WTC11 (cell line): ENCODE data around the gene SCD. TPM values are rescaled to one million over a fixed set of nuclear protein-coding genes. Genes with fewer than 3 reads are reported as not detected.

Source experiments
- ATAC-seq: fragments of 200-7000 bp; cut with Tn5 transposase; 2 replicates; pipeline ENCODE4 v1.10.0; 2021; ENCODE audit warnings: mild to moderate bottlenecking, moderate library complexity
- CTCF ChIA-PET: fragments of 300-600 bp; sonication (Branson Sonifier 250); formaldehyde crosslinking; loops from one replicate; lab custom pipeline; 2021; ENCODE audit warnings: antibody characterized with exemption; lab: Charles Lee
- POLR2A ChIA-PET: fragments of 350-600 bp; sonication (Branson Sonifier 250); formaldehyde crosslinking; loops from one replicate; lab custom pipeline; 2021; ENCODE audit warnings: antibody characterized with exemption; lab: Charles Lee
- DNase-seq: peaks from one replicate; pipeline ENCODE4 v3.0.0; 2021; ENCODE audit warnings: low spot score
- H3K27ac Mint-ChIP-seq: 2 replicates; pipeline ENCODE4 v1.8.0; 2021; ENCODE audit warnings: mixed read lengths
- H3K27me3 Mint-ChIP-seq: 2 replicates; pipeline ENCODE4 v1.8.0; 2021; ENCODE audit warnings: low read depth, mild to moderate bottlenecking, moderate library complexity, mixed read lengths
- H3K36me3 Mint-ChIP-seq: 2 replicates; pipeline ENCODE4 v1.8.0; 2021; ENCODE audit warnings: mixed read lengths
- H3K4me1 Mint-ChIP-seq: 2 replicates; pipeline ENCODE4 v1.8.0; 2022; ENCODE audit warnings: mixed read lengths
- H3K4me3 Mint-ChIP-seq: 2 replicates; pipeline ENCODE4 v1.8.0; 2021; ENCODE audit warnings: mild to moderate bottlenecking, moderate library complexity, mixed read lengths
- H3K9me3 Mint-ChIP-seq: 2 replicates; pipeline ENCODE4 v1.8.0; 2021; ENCODE audit warnings: mixed read lengths
- ARID4B ChIP-seq: sonication (generic); formaldehyde crosslinking; IDR thresholded peaks from 2 replicates; pipeline ENCODE4 v1.8.0; 2023; ENCODE audit warnings: missing genetic modification reagents, mild to moderate bottlenecking, borderline replicate concordance
- GABPB1 ChIP-seq: sonication (generic); formaldehyde crosslinking; IDR thresholded peaks from 2 replicates; pipeline ENCODE4 v1.8.1; 2023; ENCODE audit warnings: mild to moderate bottlenecking, missing genetic modification reagents
- HMGA2 ChIP-seq: fragments of 250-450 bp; sonication (Bioruptor Pico); IDR thresholded peaks from 2 replicates; pipeline ENCODE4 v1.4.0; 2021; ENCODE audit warnings: mild to moderate bottlenecking, moderate library complexity
- IRF2 ChIP-seq: sonication (generic); formaldehyde crosslinking; IDR thresholded peaks from 2 replicates; pipeline ENCODE4 v1.8.0; 2022; ENCODE audit warnings: low read depth, missing genetic modification reagents, borderline replicate concordance
- MXD4 ChIP-seq: fragments of 250-450 bp; sonication (Bioruptor Pico); IDR thresholded peaks from 2 replicates; pipeline ENCODE4 v1.8.0; 2021; ENCODE audit warnings: mild to moderate bottlenecking, moderate library complexity, borderline replicate concordance
- MYBL2 ChIP-seq: sonication (generic); formaldehyde crosslinking; IDR thresholded peaks from 2 replicates; pipeline ENCODE4 v1.8.1; 2023; ENCODE audit warnings: mild to moderate bottlenecking, moderate library complexity, missing genetic modification reagents
- NR1H2 ChIP-seq: sonication (generic); formaldehyde crosslinking; IDR thresholded peaks from 2 replicates; pipeline ENCODE4 v1.9.0; 2021; ENCODE audit warnings: mild to moderate bottlenecking, moderate library complexity, missing genetic modification reagents
- PRDM15 ChIP-seq: sonication (generic); formaldehyde crosslinking; IDR thresholded peaks from 2 replicates; pipeline ENCODE4 v1.8.0; 2022; ENCODE audit warnings: missing genetic modification reagents
- SMAD3 ChIP-seq: sonication (generic); formaldehyde crosslinking; IDR thresholded peaks from 2 replicates; pipeline ENCODE4 v1.8.0; 2022; ENCODE audit warnings: missing genetic modification reagents, mild to moderate bottlenecking, borderline replicate concordance
- SMAD4 ChIP-seq: sonication (generic); formaldehyde crosslinking; IDR thresholded peaks from 2 replicates; pipeline ENCODE4 v1.8.0; 2022; ENCODE audit warnings: mild to moderate bottlenecking, missing genetic modification reagents
- ZNF121 ChIP-seq: sonication (generic); formaldehyde crosslinking; IDR thresholded peaks from 2 replicates; pipeline ENCODE4 v1.8.0; 2023; ENCODE audit warnings: missing genetic modification reagents
- ZNF281 ChIP-seq: sonication (generic); formaldehyde crosslinking; IDR thresholded peaks from 2 replicates; pipeline ENCODE4 v1.8.0; 2023; ENCODE audit warnings: mild to moderate bottlenecking, missing genetic modification reagents
- total RNA-seq: library from RNA; stranded (reverse); gene quantifications from 3 replicates; pipeline ENCODE4 v1.2.3, GENCODE V29; 2021

Gene SCD
- total RNA-seq, 1 experiment from 2014 or later = 556 TPM

- Mint-ChIP-seq H3K4me1 (peaks cover 24% of the 10 kb centered on the region), H3K36me3 (no peaks in the 10 kb centered on the region), H3K27ac (no peak overlapping the region), H3K27me3 (no peaks in the 10 kb centered on the region), H3K4me3 (no peak overlapping the region), H3K9me3 (no peaks in the 10 kb centered on the region)
- no peak for TF ChIP-seq SMAD4 (CRISPR knock-in tag)
- no peak for TF ChIP-seq MYBL2 (CRISPR knock-in tag)
- no peak for TF ChIP-seq PRDM15 (CRISPR knock-in tag)
- TF ChIP-seq IRF2 (CRISPR knock-in tag) = no peak
- TF ChIP-seq GABPB1 (CRISPR knock-in tag) = no peak
- TF ChIP-seq SMAD3 (CRISPR knock-in tag) = no peak
- no peak for TF ChIP-seq HMGA2 (CRISPR knock-in tag)
- no peak for TF ChIP-seq NR1H2 (CRISPR knock-in tag)
- no peak for TF ChIP-seq MXD4 (CRISPR knock-in tag)
- CTCF ChIA-PET = no interaction called here
- DNase-seq = no peak
- no peak for ATAC-seq
- POLR2A ChIA-PET = no interaction called here
Observed at GRCh38 chr10:100368721-100369120, 21.7 kb downstream of the SCD start.

- peak; percentile 51 for ATAC-seq
- DNase-seq = peak; percentile 75
- TF ChIP-seq ZNF281 (CRISPR knock-in tag) (peak; percentile 75), ZNF121 (0 out of 2 replicates have a peak, but pooled peaks have one; percentile 32), GABPB1 (CRISPR knock-in tag) (peak; percentile 64), ARID4B (CRISPR knock-in tag) (no peak)
- CTCF ChIA-PET = interaction anchor here (0.9 to 1.5 kb wide), 6 partner anchors 24 to 165 kb away, joined by 4 to 10 read pairs (median 4); partner anchors contain the start of genes HIF1AN and SCD
- Mint-ChIP-seq H3K36me3 (no peaks in the 10 kb centered on the region), H3K4me1 (peaks cover 15% of the 10 kb centered on the region), H3K4me3 (peak overlapping the region; percentile 26), H3K9me3 (no peaks in the 10 kb centered on the region), H3K27ac (peak overlapping the region; percentile 92), H3K27me3 (no peaks in the 10 kb centered on the region)
- POLR2A ChIA-PET = interaction anchor here (1.9 kb wide), 1 partner anchor 24 kb away, joined by 17 read pairs; the partner anchor contains the start of gene SCD
Observed at GRCh38 chr10:100370714-100371481, 23.9 kb downstream of the SCD start.
